ENCODE results near the gene EPHA1. TPM values are rescaled to one million over a fixed set of nuclear protein-coding genes. Genes with fewer than 3 reads are reported as not detected.
A peak's percentile ranks its signal among the peaks of the same experiment; 100 is the strongest.
"Not testable (repeated sequence)": the region's sequence is repeated elsewhere in the genome, so short reads cannot be mapped to it uniquely, and the experiment has no call there.

Gene EPHA1
- total RNA-seq, 2 donors from 2014 or later = 9.9 to 14.3 TPM

GRCh38 chr7:143394068-143394467 lies 14.6 kb downstream of the EPHA1 start:
- Histone ChIP-seq H3K27ac (peak overlapping the region in 1 of 4 donors; percentile 10), H3K27me3 (no peaks in the 10 kb centered on the region), H3K36me3 (replicated peaks in 1 of 2; ENCODE audit: insufficient read depth in 1 of 2, low read depth in 2 of 2) (peaks cover 0 to 3% of the 10 kb centered on the region in 2 donors), H3K9me3 (no peaks in the 10 kb centered on the region), H3K4me1 (peaks cover 36% of the 10 kb centered on the region), H3K4me3 (no peak overlapping the region)
- intact Hi-C loops (cut with DNase I) = no loop called here
- no peak for TF ChIP-seq POLR2A (IDR thresholded peaks at IDR 0.05)
- TF ChIP-seq CTCF (IDR thresholded peaks at IDR 0.05) = no peak
- 90% methylated on average over 6 of the region's 6 CpGs for WGBS, 2 donors
- no peak for ATAC-seq
- no peak for DNase-seq

- 69 to 76% methylated on average over 12 to 14 of the region's 14 CpGs for WGBS, 2 donors
- no peak overlapping the region for H3K4me3 ChIP-seq
- ATAC-seq (peak; percentile 51), DNase-seq (peak; percentile 55 to 78 (median 74))
- H3K27me3 ChIP-seq = no peaks in the 10 kb centered on the region
- peaks cover 36% of the 10 kb centered on the region for H3K4me1 ChIP-seq
- intact Hi-C loops (cut with DNase I) = no loop called here
- TF ChIP-seq POLR2A (IDR thresholded peaks at IDR 0.05) (peak in 1 of 3 donors; percentile 3), CTCF (IDR thresholded peaks at IDR 0.05) (no peak)
- peaks cover 0 to 3% of the 10 kb centered on the region in 2 donors for H3K36me3 ChIP-seq (replicated peaks in 1 of 2; ENCODE audit: insufficient read depth in 1 of 2, low read depth in 2 of 2)
- no peaks in the 10 kb centered on the region for H3K9me3 ChIP-seq
- H3K27ac ChIP-seq = peak overlapping the region in 3 of 4 donors; percentile 76 to 84 (median 80)
These were observed 15.2 kb downstream of the EPHA1 start for GRCh38 chr7:143393267-143394041.

GRCh38 chr7:143392875-143393266 lies 15.8 kb downstream of the EPHA1 start:
- H3K27ac ChIP-seq = peak overlapping the region in 3 of 4 donors; percentile 76 to 84 (median 80)
- H3K4me1 ChIP-seq = peaks cover 36% of the 10 kb centered on the region
- TF ChIP-seq POLR2A (IDR thresholded peaks at IDR 0.05) (no peak), CTCF (IDR thresholded peaks at IDR 0.05) (no peak)
- no peaks in the 10 kb centered on the region for H3K27me3 ChIP-seq
- ATAC-seq (no peak), DNase-seq (no peak)
- peaks cover 0 to 3% of the 10 kb centered on the region in 2 donors for H3K36me3 ChIP-seq (replicated peaks in 1 of 2; ENCODE audit: insufficient read depth in 1 of 2, low read depth in 2 of 2)
- intact Hi-C loops (cut with DNase I) = no loop called here
- H3K4me3 ChIP-seq = no peak overlapping the region
- no peaks in the 10 kb centered on the region for H3K9me3 ChIP-seq
- WGBS, 2 donors = 93 to 98% methylated on average over 5 of the region's 6 CpGs

- H3K36me3 ChIP-seq (replicated peaks in 1 of 2; ENCODE audit: insufficient read depth in 1 of 2, low read depth in 2 of 2); H3K27me3 ChIP-seq; DNase-seq; intact Hi-C loops (cut with DNase I); H3K9me3 ChIP-seq; H3K4me3 ChIP-seq; ATAC-seq: not testable (repeated sequence)
- Histone ChIP-seq H3K4me1 (peaks cover 36% of the 10 kb centered on the region), H3K27ac (peak overlapping the region; percentile 76 to 84 (median 82))
- WGBS, 2 donors = 97 to 98% methylated on average over 7 to 8 of the region's 8 CpGs
These were observed 16.2 kb downstream of the EPHA1 start for GRCh38 chr7:143392427-143392826.

GRCh38 chr7:143391462-143392404 lies 16.9 kb downstream of the EPHA1 start:
- Histone ChIP-seq H3K27ac (peak overlapping the region; percentile 76 to 84 (median 82)), H3K36me3 (replicated peaks in 1 of 2; ENCODE audit: insufficient read depth in 1 of 2, low read depth in 2 of 2) (peaks cover 0 to 3% of the 10 kb centered on the region in 2 donors), H3K9me3 (no peaks in the 10 kb centered on the region), H3K27me3 (no peaks in the 10 kb centered on the region), H3K4me3 (no peak overlapping the region), H3K4me1 (peaks cover 36% of the 10 kb centered on the region)
- ATAC-seq = peak; percentile 73
- 74 to 78% methylated on average over 20 to 23 of the region's 24 CpGs for WGBS, 2 donors
- peak in 2 of 4 donors; percentile 40 to 55 for DNase-seq
- TF ChIP-seq POLR2A (IDR thresholded peaks at IDR 0.05) = no peak
- TF ChIP-seq CTCF (IDR thresholded peaks at IDR 0.05) = no peak
- intact Hi-C loops (cut with DNase I) = no loop called here

Data from body of pancreas (tissue), 4 donors.